ENCODE data around the gene XPC. TPM values are rescaled to one million over a fixed set of nuclear protein-coding genes. Genes with fewer than 3 reads are reported as not detected.

Gene XPC
- 137 and 153 TPM in 2 replicates for total RNA-seq

DNA sequence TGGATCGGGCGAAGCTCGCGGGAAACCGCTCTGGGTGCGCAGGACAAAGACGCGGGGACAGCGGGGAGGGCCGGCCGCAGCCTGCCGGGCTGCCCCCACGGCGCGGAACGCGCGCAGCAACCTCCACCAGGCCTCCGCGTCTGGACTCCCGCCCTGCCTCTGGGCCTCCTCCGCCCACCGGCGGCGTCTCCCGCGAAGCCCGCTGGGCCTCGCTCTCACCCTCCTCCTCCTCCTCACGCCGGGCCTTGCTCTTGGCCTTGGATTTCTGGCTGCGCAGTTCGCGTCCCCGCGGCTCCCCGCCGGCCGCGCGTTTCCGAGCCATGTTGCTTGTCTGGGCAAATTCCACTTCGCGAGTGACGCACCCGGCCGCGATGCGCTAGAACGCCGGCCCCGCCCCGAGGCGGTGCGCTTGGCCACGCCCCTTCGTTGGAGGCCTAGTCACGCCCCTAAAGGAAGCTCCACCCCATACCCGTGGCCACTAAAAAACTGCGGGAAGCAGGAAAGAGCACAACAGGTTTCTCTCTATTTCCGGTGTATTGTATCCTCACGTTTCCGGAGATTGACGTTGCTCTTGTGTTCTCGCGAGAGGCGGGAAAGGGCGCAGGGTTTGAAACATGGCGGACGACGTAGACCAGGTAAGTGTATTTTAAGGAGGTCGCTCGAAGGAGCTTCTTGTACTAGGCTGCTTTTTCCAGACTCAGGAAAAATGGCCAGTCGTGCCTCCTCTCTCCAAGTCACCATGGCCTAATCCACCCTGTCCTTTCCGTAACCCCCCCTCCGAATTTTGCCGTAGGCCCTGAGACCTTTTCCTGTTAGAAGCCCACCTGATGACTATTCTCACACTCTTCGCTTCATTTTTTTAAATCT lies at the start of gene XPC, which contains the start of gene LSM3:
TSS of gene XPC (minus strand) at position 355 of the 867 bp plus-strand sequence. CDS start at position 322, 33 bp downstream.
TSS of gene LSM3 (plus strand) at position 571 of the 867 bp plus-strand sequence. CDS start at position 615, 44 bp downstream.

GRCh38 chr3:14124615-14125192 lies 53.7 kb downstream of the XPC start, which contains the start of the genes CHCHD4 and TMEM43:
Gene CHCHD4 (minus strand): TSS chr3:14124870. CDS start chr3:14124676, 194 bp downstream.
Gene TMEM43 (plus strand): TSS chr3:14125052. CDS start chr3:14125194, 142 bp downstream.

Other genes starting within 250 kb of the XPC start
- 12.6 and 20.4 TPM in 2 replicates for gene CHCHD4, start 53.7 kb downstream of the XPC start, total RNA-seq
- 108 and 111 TPM in 2 replicates for gene TMEM43, start 53.5 kb downstream of the XPC start, total RNA-seq
- gene LSM3, start 216 bp upstream of the XPC start, total RNA-seq, result 8.0 and 16.4 TPM in 2 replicates
- gene SLC6A6, start 224.0 kb upstream of the XPC start, total RNA-seq, result 22.6 and 30.5 TPM in 2 replicates